ENCODE data around the gene HS6ST3. TPM values are rescaled to one million over a fixed set of nuclear protein-coding genes. Genes with fewer than 3 reads are reported as not detected.

HS6ST3 gene
- total RNA-seq, 1 donor from 2014 or later = not detected

GRCh38 chr13:96825653-96826052, 735.7 kb downstream of the HS6ST3 start:
- Mint-ChIP-seq H3K9me3 (no peaks in the 10 kb centered on the region), H3K36me3 (ENCODE audit: low read depth) (no peaks in the 10 kb centered on the region), H3K4me3 (no peak overlapping the region), H3K27ac (no peak overlapping the region), H3K27me3 (no peaks in the 10 kb centered on the region), H3K4me1 (no peaks in the 10 kb centered on the region)
- intact Hi-C loops (cut with micrococcal nuclease) = no loop called here
- DNase-seq = no peak

GRCh38 chr13:96834626-96835025, 744.7 kb downstream of the HS6ST3 start:
- no peak overlapping the region for H3K27ac Mint-ChIP-seq
- H3K27me3 Mint-ChIP-seq = no peaks in the 10 kb centered on the region
- H3K4me3 Mint-ChIP-seq = no peak overlapping the region
- H3K4me1 Mint-ChIP-seq = no peaks in the 10 kb centered on the region
- no peaks in the 10 kb centered on the region for H3K36me3 Mint-ChIP-seq (ENCODE audit: low read depth)
- H3K9me3 Mint-ChIP-seq = no peaks in the 10 kb centered on the region
- intact Hi-C loops (cut with micrococcal nuclease) = no loop called here
- DNase-seq = no peak

GRCh38 chr13:96835546-96835945, 745.6 kb downstream of the HS6ST3 start:
- H3K4me1 Mint-ChIP-seq = no peaks in the 10 kb centered on the region
- H3K36me3 Mint-ChIP-seq (ENCODE audit: low read depth) = no peaks in the 10 kb centered on the region
- no peak for DNase-seq
- H3K27me3 Mint-ChIP-seq = no peaks in the 10 kb centered on the region
- H3K4me3 Mint-ChIP-seq = no peak overlapping the region
- H3K27ac Mint-ChIP-seq = no peak overlapping the region
- H3K9me3 Mint-ChIP-seq = no peaks in the 10 kb centered on the region
- intact Hi-C loops (cut with micrococcal nuclease) = no loop called here

GRCh38 chr13:96836733-96837132, 746.8 kb downstream of the HS6ST3 start:
- DNase-seq = no peak
- Mint-ChIP-seq H3K9me3 (no peaks in the 10 kb centered on the region), H3K4me3 (no peak overlapping the region), H3K27ac (no peak overlapping the region), H3K4me1 (no peaks in the 10 kb centered on the region), H3K27me3 (no peaks in the 10 kb centered on the region), H3K36me3 (ENCODE audit: low read depth) (no peaks in the 10 kb centered on the region)
- intact Hi-C loops (cut with micrococcal nuclease) = no loop called here

- intact Hi-C loops (cut with micrococcal nuclease) = no loop called here
- Mint-ChIP-seq H3K4me3 (no peak overlapping the region), H3K36me3 (ENCODE audit: low read depth) (no peaks in the 10 kb centered on the region), H3K27me3 (no peaks in the 10 kb centered on the region), H3K9me3 (no peaks in the 10 kb centered on the region), H3K4me1 (no peaks in the 10 kb centered on the region), H3K27ac (no peak overlapping the region)
- DNase-seq = no peak
Observed at GRCh38 chr13:96837809-96838208, 747.9 kb downstream of the HS6ST3 start.

- H3K36me3 Mint-ChIP-seq (ENCODE audit: low read depth) = no peaks in the 10 kb centered on the region
- H3K27ac Mint-ChIP-seq = no peak overlapping the region
- H3K4me3 Mint-ChIP-seq = no peak overlapping the region
- H3K27me3 Mint-ChIP-seq = no peaks in the 10 kb centered on the region
- DNase-seq = no peak
- H3K4me1 Mint-ChIP-seq = no peaks in the 10 kb centered on the region
- intact Hi-C loops (cut with micrococcal nuclease) = no loop called here
- no peaks in the 10 kb centered on the region for H3K9me3 Mint-ChIP-seq
Observed at GRCh38 chr13:96844195-96844594, 754.3 kb downstream of the HS6ST3 start.

GRCh38 chr13:96844616-96845015, 754.7 kb downstream of the HS6ST3 start:
- Mint-ChIP-seq H3K4me1 (no peaks in the 10 kb centered on the region), H3K27ac (no peak overlapping the region), H3K27me3 (no peaks in the 10 kb centered on the region), H3K36me3 (ENCODE audit: low read depth) (no peaks in the 10 kb centered on the region), H3K9me3 (no peaks in the 10 kb centered on the region), H3K4me3 (no peak overlapping the region)
- DNase-seq = no peak
- intact Hi-C loops (cut with micrococcal nuclease) = no loop called here

- Mint-ChIP-seq H3K4me3 (no peak overlapping the region), H3K4me1 (no peaks in the 10 kb centered on the region), H3K9me3 (no peaks in the 10 kb centered on the region), H3K27ac (no peak overlapping the region), H3K36me3 (ENCODE audit: low read depth) (no peaks in the 10 kb centered on the region), H3K27me3 (no peaks in the 10 kb centered on the region)
- intact Hi-C loops (cut with micrococcal nuclease) = no loop called here
- no peak for DNase-seq
Observed at GRCh38 chr13:96848286-96848685, 758.4 kb downstream of the HS6ST3 start.

GRCh38 chr13:96849091-96849490, 759.2 kb downstream of the HS6ST3 start:
- intact Hi-C loops (cut with micrococcal nuclease) = no loop called here
- H3K9me3 Mint-ChIP-seq = no peaks in the 10 kb centered on the region
- no peaks in the 10 kb centered on the region for H3K4me1 Mint-ChIP-seq
- H3K27ac Mint-ChIP-seq = no peak overlapping the region
- no peak overlapping the region for H3K4me3 Mint-ChIP-seq
- DNase-seq = no peak
- no peaks in the 10 kb centered on the region for H3K27me3 Mint-ChIP-seq
- H3K36me3 Mint-ChIP-seq (ENCODE audit: low read depth) = no peaks in the 10 kb centered on the region

GRCh38 chr13:96850538-96851145, 760.7 kb downstream of the HS6ST3 start:
- DNase-seq = no peak
- Mint-ChIP-seq H3K36me3 (ENCODE audit: low read depth) (no peaks in the 10 kb centered on the region), H3K4me3 (no peak overlapping the region), H3K4me1 (no peaks in the 10 kb centered on the region), H3K9me3 (no peaks in the 10 kb centered on the region), H3K27me3 (no peaks in the 10 kb centered on the region), H3K27ac (no peak overlapping the region)
- intact Hi-C loops (cut with micrococcal nuclease) = no loop called here

- H3K9me3 Mint-ChIP-seq = no peaks in the 10 kb centered on the region
- H3K27ac Mint-ChIP-seq = no peak overlapping the region
- no peaks in the 10 kb centered on the region for H3K4me1 Mint-ChIP-seq
- no peaks in the 10 kb centered on the region for H3K36me3 Mint-ChIP-seq (ENCODE audit: low read depth)
- intact Hi-C loops (cut with micrococcal nuclease) = no loop called here
- no peaks in the 10 kb centered on the region for H3K27me3 Mint-ChIP-seq
- DNase-seq = no peak
- H3K4me3 Mint-ChIP-seq = no peak overlapping the region
Observed at GRCh38 chr13:96851856-96852445, 762.0 kb downstream of the HS6ST3 start.

GRCh38 chr13:96858133-96858826, 768.4 kb downstream of the HS6ST3 start:
- Mint-ChIP-seq H3K36me3 (ENCODE audit: low read depth) (no peaks in the 10 kb centered on the region), H3K9me3 (no peaks in the 10 kb centered on the region), H3K4me1 (no peaks in the 10 kb centered on the region), H3K27me3 (no peaks in the 10 kb centered on the region), H3K27ac (no peak overlapping the region), H3K4me3 (no peak overlapping the region)
- intact Hi-C loops (cut with micrococcal nuclease) = no loop called here
- no peak for DNase-seq

GRCh38 chr13:96860882-96861281, 771.0 kb downstream of the HS6ST3 start:
- Mint-ChIP-seq H3K4me3 (no peak overlapping the region), H3K9me3 (peaks cover 3% of the 10 kb centered on the region), H3K36me3 (ENCODE audit: low read depth) (no peaks in the 10 kb centered on the region), H3K4me1 (no peaks in the 10 kb centered on the region), H3K27ac (no peak overlapping the region), H3K27me3 (no peaks in the 10 kb centered on the region)
- DNase-seq = no peak
- intact Hi-C loops (cut with micrococcal nuclease) = no loop called here

- intact Hi-C loops (cut with micrococcal nuclease) = no loop called here
- no peak overlapping the region for H3K27ac Mint-ChIP-seq
- H3K4me3 Mint-ChIP-seq = no peak overlapping the region
- no peaks in the 10 kb centered on the region for H3K27me3 Mint-ChIP-seq
- DNase-seq = no peak
- no peaks in the 10 kb centered on the region for H3K36me3 Mint-ChIP-seq (ENCODE audit: low read depth)
- H3K9me3 Mint-ChIP-seq = peaks cover 3% of the 10 kb centered on the region
- no peaks in the 10 kb centered on the region for H3K4me1 Mint-ChIP-seq
Observed at GRCh38 chr13:96862093-96862492, 772.2 kb downstream of the HS6ST3 start.
